OCI-LY7 (cell line): Measurements from ENCODE around the gene RUFY3. TPM values are rescaled to one million over a fixed set of nuclear protein-coding genes. Genes with fewer than 3 reads are reported as not detected.

Source experiments
- BruUV-seq: library from RNA; stranded (reverse); fragments of 400-500 nt; replicated peaks from 2 replicates; lab custom pipeline; 2021; lab: Mats Ljungman, UMichigan
- CTCF ChIA-PET: fragments of 300-600 bp; sonication (Branson Sonifier 250); formaldehyde crosslinking; loops from one replicate; lab custom pipeline; 2022; ENCODE audit warnings: antibody characterized with exemption; ENCODE audit not compliant: unreplicated experiment; lab: Charles Lee
- POLR2A ChIA-PET: fragments of 300-600 bp; sonication (Branson Sonifier 250); formaldehyde crosslinking; loops from one replicate; lab custom pipeline; 2022; ENCODE audit warnings: antibody characterized with exemption; lab: Charles Lee
- DNase-seq: peaks from one replicate; pipeline ENCODE4 v3.0.0-alpha.2; 2015; ENCODE audit warnings: low spot score
- H2AFZ ChIP-seq: fragments of 200-600 bp; sonication (generic), shearing (Covaris generic); 2 replicates; pipeline ENCODE4 v1.6.1; 2014; ENCODE audit warnings: mild to moderate bottlenecking, antibody characterized with exemption, low read length, moderate library complexity
- H3K27ac ChIP-seq: fragments of 200-600 bp; sonication (generic); 2 replicates; pipeline ENCODE4 v1.5.1; 2014; ENCODE audit warnings: mixed run types, low read depth, mild to moderate bottlenecking, moderate library complexity, low read length, inconsistent platforms; ENCODE audit not compliant: poor library complexity, severe bottlenecking
- H3K36me3 ChIP-seq: fragments of 200-600 bp; sonication (generic); 2 replicates; pipeline ENCODE4 v1.6.1; 2014; ENCODE audit warnings: mild to moderate bottlenecking, antibody characterized with exemption, low read length, moderate library complexity, mixed read lengths; ENCODE audit not compliant: insufficient read depth
- H3K4me1 ChIP-seq: fragments of 200-600 bp; sonication (generic); 2 replicates; pipeline ENCODE4 v1.5.1; 2014; ENCODE audit warnings: mild to moderate bottlenecking, low read length; ENCODE audit not compliant: insufficient read depth, poor library complexity, severe bottlenecking
- H3K4me2 ChIP-seq: fragments of 200-600 bp; sonication (generic); 2 replicates; pipeline ENCODE4 v1.6.1; 2014; ENCODE audit warnings: mild to moderate bottlenecking, low read length
- H3K4me3 ChIP-seq: fragments of 200-600 bp; sonication (generic); 2 replicates; pipeline ENCODE4 v1.5.1; 2014; ENCODE audit warnings: mild to moderate bottlenecking, low read depth, low read length; ENCODE audit not compliant: poor library complexity, severe bottlenecking
- H3K79me2 ChIP-seq: fragments of 200-600 bp; sonication (generic); 2 replicates; pipeline ENCODE4 v1.6.1; 2016; ENCODE audit warnings: low read depth, mild to moderate bottlenecking, low read length, moderate library complexity, mixed read lengths; ENCODE audit not compliant: insufficient read depth
- H3K9me2 ChIP-seq: fragments of 200-600 bp; sonication (generic); 2 replicates; pipeline ENCODE4 v1.6.1; 2016; ENCODE audit warnings: mild to moderate bottlenecking, low read length, mixed read lengths; ENCODE audit not compliant: insufficient read depth
- H3K9me3 ChIP-seq: fragments of 200-600 bp; sonication (generic); 2 replicates; pipeline ENCODE4 v1.6.1; 2014; ENCODE audit warnings: mild to moderate bottlenecking, mixed run types, low read length, mixed read lengths
- H4K20me1 ChIP-seq: fragments of 200-600 bp; sonication (generic); 2 replicates; pipeline ENCODE4 v1.6.1; 2014; ENCODE audit warnings: mild to moderate bottlenecking, antibody characterized with exemption, low read length, moderate library complexity, mixed read lengths; ENCODE audit not compliant: insufficient read depth
- CTCF ChIP-seq: fragments of 200-600 bp; sonication (generic); conservative IDR thresholded peaks from 2 replicates; pipeline ENCODE4 v1.5.1; 2014; ENCODE audit warnings: mild to moderate bottlenecking, antibody characterized with exemption, low read length, moderate library complexity, mixed read lengths
- EZH2phosphoT487 ChIP-seq: fragments of 200-600 bp; sonication (generic); IDR thresholded peaks from 2 replicates; pipeline ENCODE4 v1.6.1; 2018; ENCODE audit warnings: low read depth, borderline replicate concordance, mild to moderate bottlenecking, mixed run types, antibody characterized with exemption, low read length, moderate library complexity, mixed read lengths
- intact Hi-C: fragments of 100-400 bp; cut with micrococcal nuclease; formaldehyde crosslinking; loops from one replicate; pipeline ENCODE4 v1.10.0; 2022; ENCODE audit not compliant: unreplicated experiment
- total RNA-seq, 2 experiments: library from RNA; depleted of rRNA in 1 of 2; stranded (reverse); fragments of >200 nt in 1 of 2; shearing (Covaris generic) in 1 of 2; gene quantifications; 2 replicates each; pipeline ENCODE4 v1.2.3, GENCODE V29; 2014 to 2022

Gene RUFY3
- total RNA-seq, 2 experiments from 2014 or later: 36.4 to 52.2 TPM

GRCh38 chr4:70687821-70688794 is 33.7 kb upstream of the RUFY3 start, which contains the start of gene UTP3:
Gene UTP3, plus strand, starts transcription at chr4:70688532. Its CDS starts 146 bp downstream, at chr4:70688678.
- POLR2A ChIA-PET: interaction anchor here (0.6 to 8.6 kb wide), 14 partner anchors 8 to 307 kb away, joined by 3 to 127 read pairs (median 5); partner anchors contain the start of gene JCHAIN
- TSS peak; percentile 99 for BruUV-seq
- CTCF ChIA-PET: interaction anchor here (0.9 kb wide), 1 partner anchor 11 kb away, joined by 4 read pairs; no protein-coding TSS in a partner anchor

GRCh38 chr4:70688795-70689231 is 33.0 kb upstream of the RUFY3 start:
- TF ChIP-seq CTCF (no peak), EZH2phosphoT487 (no peak)
- POLR2A ChIA-PET: interaction anchor here (0.7 to 8.6 kb wide), 15 partner anchors 8 to 306 kb away, joined by 3 to 127 read pairs (median 5); partner anchors contain the start of gene JCHAIN

More at GRCh38 chr4:70687821-70688794, 33.7 kb upstream of the RUFY3 start, which contains the start of gene UTP3:
- peak within 1 kb of the TSS; percentile 99 for H3K4me2 ChIP-seq
- peak; percentile 96 for DNase-seq
- H4K20me1 ChIP-seq: peaks cover 20% of the 10 kb centered on the region
- no peaks in the 10 kb centered on the region for H3K9me2 ChIP-seq
- H2AFZ ChIP-seq: peak within 1 kb of the TSS; percentile 78; the same call in 1 of the 2 replicates
- peaks cover 40% of the 10 kb centered on the region for H3K36me3 ChIP-seq
- peak within 1 kb of the TSS; percentile 84 for H3K27ac ChIP-seq
- TF ChIP-seq CTCF (peak; percentile 99), EZH2phosphoT487 (no peak)
- H3K79me2 ChIP-seq: peaks cover 67% of the 10 kb centered on the region
- H3K9me3 ChIP-seq: no peaks in the 10 kb centered on the region
- peaks cover 60% of the 10 kb centered on the region for H3K4me1 ChIP-seq
- peak within 1 kb of the TSS; percentile 88 for H3K4me3 ChIP-seq
- intact Hi-C loops: loop anchor here (1.0 to 5.0 kb wide), 6 partner anchors 16 to 239 kb away; partner anchors contain the start of gene GRSF1

More at GRCh38 chr4:70688795-70689231, 33.0 kb upstream of the RUFY3 start:
- Histone ChIP-seq H3K27ac (peak overlapping the region; percentile 84), H3K79me2 (peaks cover 74% of the 10 kb centered on the region), H3K36me3 (peaks cover 44% of the 10 kb centered on the region), H3K4me1 (peaks cover 53% of the 10 kb centered on the region), H2AFZ (peak overlapping the region; percentile 78; the same call in 1 of the 2 replicates), H3K4me2 (peak overlapping the region; percentile 99), H3K4me3 (peak overlapping the region; percentile 88), H3K9me2 (no peaks in the 10 kb centered on the region), H3K9me3 (no peaks in the 10 kb centered on the region), H4K20me1 (peaks cover 20% of the 10 kb centered on the region)
- no peak for DNase-seq
- intact Hi-C loops: loop anchor here (1.0 to 5.0 kb wide), 6 partner anchors 15 to 238 kb away; partner anchors contain the start of gene GRSF1
- no TSS peak for BruUV-seq
- CTCF ChIA-PET: interaction anchor here (0.6 to 1.1 kb wide), 3 partner anchors 17 to 40 kb away, joined by 3 to 4 read pairs (median 3); no protein-coding TSS in a partner anchor
